ENCODE measurements around the gene P2RX5.

P2RX5 gene

DNA sequence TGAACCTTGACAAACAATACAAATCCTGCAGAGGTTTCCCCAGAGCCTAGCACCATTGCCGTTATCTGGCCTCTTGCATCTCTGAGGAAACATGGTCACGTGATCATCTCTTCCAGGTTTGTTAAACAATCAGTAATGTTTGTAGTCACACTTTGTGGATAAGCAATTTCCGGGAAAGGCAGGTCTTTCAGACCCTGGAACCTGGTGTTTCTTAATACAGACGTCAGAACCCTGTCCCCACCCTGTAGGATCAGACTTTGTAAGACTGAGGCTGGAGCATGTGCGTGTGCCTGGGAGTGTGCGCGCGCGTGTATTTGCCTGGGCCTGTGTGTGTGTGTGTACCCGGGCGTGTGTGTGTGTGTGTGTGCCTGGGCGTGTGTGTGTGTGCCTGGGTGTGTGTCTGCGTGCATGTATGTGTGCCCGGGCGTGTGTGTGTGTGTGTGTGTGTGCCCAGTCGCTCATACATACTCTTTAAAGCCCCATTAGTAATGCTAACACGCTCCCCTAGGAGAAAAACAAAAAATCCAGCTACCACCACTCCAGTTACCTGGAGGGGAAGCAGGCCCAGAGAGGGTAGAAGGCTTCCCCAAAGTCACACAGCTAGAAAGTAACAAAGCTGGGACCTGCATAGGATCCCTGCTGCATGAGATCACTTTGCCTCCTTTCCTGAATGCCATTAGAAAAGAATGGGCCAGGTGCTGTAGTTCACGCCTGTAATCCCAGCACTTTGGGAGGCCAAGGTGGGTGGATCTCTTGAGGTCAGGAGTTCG is 54.1 kb downstream of the P2RX5 start:
- TF ChIP-seq, protein P1, sequence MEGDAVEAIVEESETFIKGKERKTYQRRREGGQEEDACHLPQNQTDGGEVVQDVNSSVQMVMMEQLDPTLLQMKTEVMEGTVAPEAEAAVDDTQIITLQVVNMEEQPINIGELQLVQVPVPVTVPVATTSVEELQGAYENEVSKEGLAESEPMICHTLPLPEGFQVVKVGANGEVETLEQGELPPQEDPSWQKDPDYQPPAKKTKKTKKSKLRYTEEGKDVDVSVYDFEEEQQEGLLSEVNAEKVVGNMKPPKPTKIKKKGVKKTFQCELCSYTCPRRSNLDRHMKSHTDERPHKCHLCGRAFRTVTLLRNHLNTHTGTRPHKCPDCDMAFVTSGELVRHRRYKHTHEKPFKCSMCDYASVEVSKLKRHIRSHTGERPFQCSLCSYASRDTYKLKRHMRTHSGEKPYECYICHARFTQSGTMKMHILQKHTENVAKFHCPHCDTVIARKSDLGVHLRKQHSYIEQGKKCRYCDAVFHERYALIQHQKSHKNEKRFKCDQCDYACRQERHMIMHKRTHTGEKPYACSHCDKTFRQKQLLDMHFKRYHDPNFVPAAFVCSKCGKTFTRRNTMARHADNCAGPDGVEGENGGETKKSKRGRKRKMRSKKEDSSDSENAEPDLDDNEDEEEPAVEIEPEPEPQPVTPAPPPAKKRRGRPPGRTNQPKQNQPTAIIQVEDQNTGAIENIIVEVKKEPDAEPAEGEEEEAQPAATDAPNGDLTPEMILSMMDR (IDR thresholded peaks at IDR 0.05): no peak

DNA sequence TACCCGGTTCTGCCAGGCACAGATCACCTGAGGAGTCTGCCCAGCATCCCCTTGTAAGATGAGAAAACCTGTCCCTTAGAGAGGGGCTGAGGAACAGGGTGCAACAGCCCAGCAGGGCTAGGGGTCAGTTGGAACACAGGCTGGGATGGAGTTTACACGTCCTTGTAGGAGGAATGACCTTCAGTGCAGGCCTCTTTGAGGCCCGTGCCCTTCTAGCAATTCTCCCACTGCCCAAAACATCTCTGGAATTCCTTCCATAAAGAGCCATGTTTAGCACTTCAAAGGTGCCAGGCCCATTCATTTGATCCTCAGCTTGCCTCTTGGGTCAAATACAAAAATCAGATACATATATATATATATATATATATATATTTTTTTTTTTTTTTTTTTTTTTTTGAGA is 54.9 kb downstream of the P2RX5 start:
- TF ChIP-seq, protein P1 (IDR thresholded peaks at IDR 0.05): no peak

DNA sequence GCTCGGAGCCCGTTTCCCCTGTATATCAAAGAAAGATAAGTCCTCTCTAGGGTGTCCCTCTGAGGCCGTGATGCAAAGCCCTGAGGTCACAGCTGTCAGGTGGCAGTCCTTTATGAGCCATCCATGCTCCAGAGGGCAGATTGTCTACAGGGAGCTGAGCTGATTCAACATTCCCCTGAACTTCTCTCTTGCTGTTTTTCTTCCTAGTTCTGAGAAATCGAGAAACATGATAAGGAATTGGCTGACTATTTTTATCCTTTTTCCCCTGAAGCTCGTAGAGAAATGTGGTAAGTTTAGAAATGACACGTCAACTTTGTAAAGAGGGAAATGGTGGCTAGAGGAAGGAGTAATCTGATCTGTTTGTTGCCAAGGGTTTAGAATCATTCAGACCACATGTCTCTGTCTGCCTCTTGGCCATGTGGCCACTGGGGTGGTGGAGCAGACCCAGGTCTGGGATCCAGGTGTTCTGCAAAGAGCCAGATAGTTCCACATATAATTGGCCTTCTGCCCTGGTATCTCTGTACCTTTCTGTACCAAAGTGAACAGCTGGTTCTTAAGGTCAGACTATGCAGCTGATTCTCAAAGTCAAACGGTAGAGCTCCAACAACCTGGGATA is 55.9 kb downstream of the P2RX5 start:
- TF ChIP-seq, protein P1 (IDR thresholded peaks at IDR 0.05): no peak

DNA sequence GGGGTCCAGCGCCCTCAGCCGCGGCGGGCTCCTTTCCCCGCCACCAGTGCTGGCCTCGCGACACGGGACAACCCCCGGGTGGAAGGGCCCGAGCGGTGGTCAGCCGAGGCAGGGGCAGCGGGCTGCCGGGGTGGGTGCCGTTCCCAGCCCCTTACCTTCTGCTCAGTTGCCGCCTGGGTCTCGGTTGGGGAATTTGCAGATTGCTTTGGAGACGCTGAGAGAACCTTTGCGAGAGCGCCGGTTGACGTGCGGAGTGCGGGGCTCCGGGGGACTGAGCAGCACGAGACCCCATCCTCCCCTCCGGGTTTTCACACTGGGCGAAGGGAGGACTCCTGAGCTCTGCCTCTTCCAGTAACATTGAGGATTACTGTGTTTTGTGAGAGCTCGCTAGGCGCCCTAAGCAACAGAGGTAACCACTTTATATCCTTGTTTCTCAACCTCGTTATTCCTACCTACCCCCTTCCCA is 59.0 kb downstream of the P2RX5 start:
- TF ChIP-seq, protein P1 (IDR thresholded peaks at IDR 0.05): no peak

DNA sequence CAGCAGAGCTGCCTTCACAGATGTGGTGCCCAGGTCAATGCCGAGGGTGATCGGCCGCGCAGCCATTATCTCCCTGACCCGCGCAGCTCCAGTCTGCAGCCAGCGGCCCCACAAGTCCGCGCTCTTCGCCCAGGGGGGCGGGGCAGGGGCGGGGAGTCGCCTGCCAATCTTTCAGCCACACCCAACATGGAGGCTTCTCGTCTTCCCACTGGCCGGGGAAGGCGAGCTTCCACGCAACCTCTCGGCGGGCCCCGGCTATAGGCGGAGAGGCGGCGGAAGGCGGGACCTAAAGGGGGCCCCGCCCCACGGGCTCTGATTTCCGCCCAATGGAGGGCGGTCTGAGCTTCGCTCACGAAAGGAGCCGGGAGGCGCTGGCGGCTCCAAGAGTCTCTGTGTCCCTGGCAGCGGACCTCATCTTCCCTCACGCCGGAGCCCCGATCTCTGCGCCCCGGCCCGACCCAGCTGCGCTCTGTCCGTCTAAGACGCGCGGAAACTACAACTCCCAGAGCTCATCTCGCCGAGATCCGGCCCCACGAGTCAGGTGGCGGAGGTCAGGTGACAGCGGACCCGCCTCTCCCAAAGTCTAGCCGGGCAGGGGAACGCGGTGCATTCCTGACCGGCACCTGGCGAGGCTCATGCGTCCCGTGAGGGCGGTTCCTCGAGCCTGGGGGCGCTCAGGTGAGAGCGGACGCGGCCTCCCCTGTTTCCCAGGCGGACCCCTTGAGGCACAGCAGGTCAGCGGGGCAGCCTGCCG is 59.6 kb downstream of the P2RX5 start, which contains the start of the genes CTNS and SHPK:
Gene CTNS (plus strand): TSS at position 607 of the 754 bp plus-strand sequence. CDS start 3,447 bp downstream, outside the sequence.
Gene SHPK (minus strand): TSS at position 97 of the 754 bp plus-strand sequence. CDS start 31 bp downstream, at position 66.
- TF ChIP-seq, protein P1 (IDR thresholded peaks at IDR 0.05): no peak

DNA sequence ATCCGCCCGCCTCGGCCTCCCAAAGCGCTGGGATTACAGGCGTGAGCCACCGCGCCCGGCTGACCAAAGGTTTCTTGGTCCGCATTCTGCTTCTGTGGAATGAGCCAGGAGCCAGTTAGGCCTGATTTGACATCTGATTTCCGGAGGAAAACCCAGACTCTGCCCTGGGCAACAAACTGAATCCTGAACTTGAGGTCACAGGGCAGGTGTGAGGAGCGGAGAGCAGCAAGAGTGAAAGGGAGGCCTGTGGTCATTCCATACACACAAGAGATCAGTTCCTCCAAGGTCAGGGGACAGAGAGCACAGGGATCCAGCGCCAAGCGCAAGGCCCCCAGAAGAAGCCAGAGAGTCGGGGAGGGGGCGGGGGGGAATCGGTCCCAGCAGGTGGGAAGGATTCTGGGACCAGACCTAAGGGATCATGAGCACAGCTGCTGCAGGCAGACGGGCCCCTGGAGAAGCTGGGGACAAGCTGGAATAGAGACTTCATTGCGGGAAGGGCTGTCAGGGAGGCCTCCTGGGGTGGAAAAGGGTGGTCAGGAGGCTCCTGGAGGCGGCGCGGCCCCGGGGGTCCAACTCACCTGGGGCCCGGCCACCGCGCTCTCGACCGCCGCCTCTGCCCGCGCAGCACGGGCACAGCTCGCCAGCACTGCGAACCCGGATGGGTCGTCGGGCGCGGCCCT is 60.3 kb downstream of the P2RX5 start:
- TF ChIP-seq, protein P1 (IDR thresholded peaks at IDR 0.05): no peak

DNA sequence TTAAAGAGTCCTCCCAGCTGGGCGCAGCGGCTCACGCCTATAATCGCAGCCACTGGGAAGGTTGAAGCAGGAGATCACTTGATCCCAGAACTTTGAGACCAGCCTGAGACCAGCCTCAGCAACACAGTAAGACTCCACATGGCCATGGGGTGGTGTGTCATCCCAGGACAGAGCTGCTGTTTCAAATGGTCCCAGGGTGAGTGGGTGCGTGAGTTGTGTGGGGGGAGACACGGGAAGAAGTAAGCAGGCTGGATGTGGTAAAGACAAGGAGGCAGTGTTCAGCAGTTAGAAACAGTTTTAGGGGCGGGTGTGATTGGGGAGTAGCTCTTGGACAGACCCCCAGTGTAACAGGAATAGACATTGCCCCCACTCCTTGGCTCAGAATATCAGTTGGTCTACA is 63.7 kb downstream of the P2RX5 start:
- TF ChIP-seq, protein P1 (IDR thresholded peaks at IDR 0.05): no peak

All from LNCAP (cell line).